NCI-H187 (cell line): ENCODE data around the gene IDS.
"Not testable (repeated sequence)": the region's sequence is repeated elsewhere in the genome, so short reads cannot be mapped to it uniquely, and the experiment has no call there.

Experiments used
- DNase-seq, 2 experiments: peaks; one replicate each; lab custom pipeline; 2025; lab: John Stamatoyannopoulos, UW

The IDS gene

GRCh38 chrX:149497626-149498025, 7.5 kb downstream of the IDS start:
- no peak for DNase-seq

- no peak for DNase-seq
Observed at GRCh38 chrX:149497054-149497453, 8.1 kb downstream of the IDS start.

GRCh38 chrX:149495573-149496071, 9.5 kb downstream of the IDS start:
- DNase-seq: no peak

- DNase-seq: no peak
Observed at GRCh38 chrX:149494844-149495565, 10.1 kb downstream of the IDS start.

- DNase-seq: no peak
Observed at GRCh38 chrX:149493567-149494562, 11.2 kb downstream of the IDS start.

GRCh38 chrX:149491812-149492211, 13.3 kb downstream of the IDS start:
- no peak for DNase-seq

- DNase-seq: no peak
Observed at GRCh38 chrX:149490100-149490499, 15.0 kb downstream of the IDS start.

GRCh38 chrX:149488411-149489052, 16.6 kb downstream of the IDS start:
- DNase-seq: not testable (repeated sequence)

GRCh38 chrX:149488008-149488407, 17.1 kb downstream of the IDS start:
- DNase-seq: not testable (repeated sequence)

- DNase-seq: no peak
Observed at GRCh38 chrX:149487292-149487691, 17.8 kb downstream of the IDS start.

GRCh38 chrX:149476513-149476912, 28.6 kb downstream of the IDS start:
- no peak for DNase-seq

GRCh38 chrX:149473966-149474365, 31.1 kb downstream of the IDS start:
- no peak for DNase-seq

- no peak for DNase-seq
Observed at GRCh38 chrX:149473092-149473491, 32.0 kb downstream of the IDS start.

- DNase-seq: no peak
Observed at GRCh38 chrX:149472625-149473024, 32.5 kb downstream of the IDS start.

- DNase-seq: no peak
Observed at GRCh38 chrX:149471397-149471796, 33.7 kb downstream of the IDS start.

- DNase-seq: peak; percentile 52 to 74
Observed at GRCh38 chrX:149470955-149471354, 34.2 kb downstream of the IDS start.

- no peak for DNase-seq
Observed at GRCh38 chrX:149469406-149469805, 35.7 kb downstream of the IDS start.

GRCh38 chrX:149467920-149468319, 37.2 kb downstream of the IDS start:
- no peak for DNase-seq

GRCh38 chrX:149467461-149467860, 37.6 kb downstream of the IDS start:
- no peak for DNase-seq

GRCh38 chrX:149462849-149463248, 42.3 kb downstream of the IDS start:
- no peak for DNase-seq

- no peak for DNase-seq
Observed at GRCh38 chrX:149461746-149462145, 43.4 kb downstream of the IDS start.

- DNase-seq: no peak
Observed at GRCh38 chrX:149458586-149458985, 46.5 kb downstream of the IDS start.
